ENCODE results near the gene B3GNT7.
"Not testable (repeated sequence)": the region's sequence is repeated elsewhere in the genome, so short reads cannot be mapped to it uniquely, and the experiment has no call there.

Gene B3GNT7

GRCh38 chr2:231399046-231399852 is 3.7 kb downstream of the B3GNT7 start:
- in situ Hi-C loops (cut with MboI; ENCODE audit: low sequenced_read_pairs, unreplicated experiment) = no loop called here
- peak; percentile 22 for DNase-seq (ENCODE audit: low spot score)
- TF ChIP-seq, protein P1, sequence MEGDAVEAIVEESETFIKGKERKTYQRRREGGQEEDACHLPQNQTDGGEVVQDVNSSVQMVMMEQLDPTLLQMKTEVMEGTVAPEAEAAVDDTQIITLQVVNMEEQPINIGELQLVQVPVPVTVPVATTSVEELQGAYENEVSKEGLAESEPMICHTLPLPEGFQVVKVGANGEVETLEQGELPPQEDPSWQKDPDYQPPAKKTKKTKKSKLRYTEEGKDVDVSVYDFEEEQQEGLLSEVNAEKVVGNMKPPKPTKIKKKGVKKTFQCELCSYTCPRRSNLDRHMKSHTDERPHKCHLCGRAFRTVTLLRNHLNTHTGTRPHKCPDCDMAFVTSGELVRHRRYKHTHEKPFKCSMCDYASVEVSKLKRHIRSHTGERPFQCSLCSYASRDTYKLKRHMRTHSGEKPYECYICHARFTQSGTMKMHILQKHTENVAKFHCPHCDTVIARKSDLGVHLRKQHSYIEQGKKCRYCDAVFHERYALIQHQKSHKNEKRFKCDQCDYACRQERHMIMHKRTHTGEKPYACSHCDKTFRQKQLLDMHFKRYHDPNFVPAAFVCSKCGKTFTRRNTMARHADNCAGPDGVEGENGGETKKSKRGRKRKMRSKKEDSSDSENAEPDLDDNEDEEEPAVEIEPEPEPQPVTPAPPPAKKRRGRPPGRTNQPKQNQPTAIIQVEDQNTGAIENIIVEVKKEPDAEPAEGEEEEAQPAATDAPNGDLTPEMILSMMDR (IDR thresholded peaks at IDR 0.05; ENCODE audit: borderline replicate concordance, control extremely low read depth, extremely low read depth, insufficient read depth, missing control alignments) = no peak

DNA sequence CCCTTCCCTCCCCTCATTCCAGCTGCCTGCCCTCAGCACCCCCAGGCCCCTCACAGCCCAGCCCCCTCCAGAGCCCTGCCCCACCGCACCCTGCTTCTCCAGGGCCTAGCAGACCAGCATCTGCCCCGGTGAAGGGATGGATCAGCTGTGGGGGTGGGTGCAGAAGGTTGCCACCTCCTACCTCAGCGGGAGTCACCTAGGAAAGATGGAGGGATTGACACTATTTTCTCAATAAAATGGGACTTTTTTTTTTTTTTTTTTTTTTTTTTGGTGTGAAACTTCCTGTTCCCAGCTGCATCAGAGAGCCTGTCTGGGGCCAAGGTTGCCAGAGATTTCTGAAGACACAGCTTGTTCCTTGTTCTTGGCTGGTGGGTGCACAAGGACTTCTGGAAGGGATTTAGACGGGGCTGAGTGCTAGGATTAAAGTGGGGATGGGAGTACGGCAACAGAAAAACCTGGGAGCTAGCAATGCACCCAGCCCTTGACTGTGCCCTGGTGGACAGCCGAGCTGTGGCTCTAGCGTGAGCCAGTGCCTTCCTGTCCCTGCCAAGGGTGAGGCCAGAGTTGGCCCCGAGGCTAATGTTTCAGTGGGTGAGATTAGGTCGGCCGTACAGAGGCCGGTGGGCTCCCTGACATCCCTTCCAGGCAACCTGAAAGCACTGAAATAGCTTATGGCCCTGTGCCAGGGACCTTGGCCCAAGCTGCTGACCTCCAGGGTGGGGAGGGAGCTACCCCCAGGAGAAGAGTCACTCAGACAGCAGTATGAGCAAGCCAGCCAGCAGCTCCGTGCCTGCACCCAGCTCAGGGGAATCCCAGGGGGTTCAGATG is 4.6 kb downstream of the B3GNT7 start:
- TF ChIP-seq, protein P1 (IDR thresholded peaks at IDR 0.05; ENCODE audit: borderline replicate concordance, control extremely low read depth, extremely low read depth, insufficient read depth, missing control alignments) = no peak
- in situ Hi-C loops (cut with MboI; ENCODE audit: low sequenced_read_pairs, unreplicated experiment) = loop anchor here (10.0 kb wide), 1 partner anchor 175 kb away; no protein-coding TSS in a partner anchor
- peak; percentile 38 for DNase-seq (ENCODE audit: low spot score)

- in situ Hi-C loops (cut with MboI; ENCODE audit: low sequenced_read_pairs, unreplicated experiment) = loop anchor here (10.0 kb wide), 1 partner anchor 176 kb away; no protein-coding TSS in a partner anchor
Observed at GRCh38 chr2:231400681-231401080, 5.2 kb downstream of the B3GNT7 start.

DNA sequence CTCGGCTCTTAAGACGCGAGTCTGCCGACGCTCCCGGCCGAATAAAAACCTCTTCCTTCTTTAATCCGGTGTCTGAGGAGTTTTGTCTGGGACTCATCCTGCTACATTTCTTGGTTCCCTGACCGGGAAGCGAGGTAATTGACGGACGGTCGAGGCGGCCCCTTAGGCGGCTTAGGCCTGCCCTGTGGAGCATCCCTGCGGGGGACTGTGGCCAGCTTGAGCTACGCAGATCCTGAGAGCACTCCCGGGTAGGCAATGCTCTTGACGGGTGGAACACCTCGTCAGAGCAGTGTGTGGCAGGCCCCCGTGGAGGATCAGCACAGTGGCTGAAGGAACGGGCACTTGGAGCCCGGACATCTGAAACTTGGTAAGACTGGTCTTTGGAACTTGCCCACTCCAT is 5.6 kb downstream of the B3GNT7 start:
- DNase-seq (ENCODE audit: low spot score) = not testable (repeated sequence)
- in situ Hi-C loops (cut with MboI; ENCODE audit: low sequenced_read_pairs, unreplicated experiment) = loop anchor here (10.0 kb wide), 1 partner anchor 176 kb away; no protein-coding TSS in a partner anchor

More at GRCh38 chr2:231400681-231401080, 5.2 kb downstream of the B3GNT7 start:
- not testable (repeated sequence) for DNase-seq (ENCODE audit: low spot score)

- in situ Hi-C loops (cut with MboI; ENCODE audit: low sequenced_read_pairs, unreplicated experiment) = loop anchor here (10.0 kb wide), 1 partner anchor 179 kb away; no protein-coding TSS in a partner anchor
- DNase-seq (ENCODE audit: low spot score) = not testable (repeated sequence)
Observed at GRCh38 chr2:231403421-231404182, 8.1 kb downstream of the B3GNT7 start.

GRCh38 chr2:231404183-231404578 is 8.7 kb downstream of the B3GNT7 start:
- not testable (repeated sequence) for DNase-seq (ENCODE audit: low spot score)
- in situ Hi-C loops (cut with MboI; ENCODE audit: low sequenced_read_pairs, unreplicated experiment) = loop anchor here (10.0 kb wide), 1 partner anchor 179 kb away; no protein-coding TSS in a partner anchor

- TF ChIP-seq, protein P1 (IDR thresholded peaks at IDR 0.05; ENCODE audit: borderline replicate concordance, control extremely low read depth, extremely low read depth, insufficient read depth, missing control alignments) = peak; percentile 13
- DNase-seq (ENCODE audit: low spot score) = not testable (repeated sequence)
- in situ Hi-C loops (cut with MboI; ENCODE audit: low sequenced_read_pairs, unreplicated experiment) = loop anchor here (10.0 kb wide), 1 partner anchor 181 kb away; no protein-coding TSS in a partner anchor
Observed at GRCh38 chr2:231405601-231406367, 10.3 kb downstream of the B3GNT7 start.

DNA sequence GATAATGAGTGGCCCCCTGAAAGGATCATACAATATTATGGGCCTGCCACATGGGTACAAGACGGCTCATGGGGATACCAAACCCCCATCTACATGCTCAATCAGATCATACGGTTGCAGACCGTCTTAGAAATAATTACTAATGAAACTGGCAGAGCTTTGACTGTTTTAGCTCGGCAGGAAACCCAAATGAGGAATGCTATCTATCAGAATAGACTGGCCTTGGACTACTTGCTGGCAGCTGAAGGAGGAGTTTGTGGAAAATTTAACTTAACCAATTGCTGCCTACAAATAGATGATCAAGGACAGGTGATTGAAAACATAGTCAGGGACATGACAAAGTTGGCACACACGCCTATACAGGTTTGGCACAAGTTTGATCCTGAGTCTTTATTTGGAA is 12.2 kb downstream of the B3GNT7 start:
- DNase-seq (ENCODE audit: low spot score) = not testable (repeated sequence)
- in situ Hi-C loops (cut with MboI; ENCODE audit: low sequenced_read_pairs, unreplicated experiment) = loop anchor here (10.0 kb wide), 1 partner anchor 183 kb away; no protein-coding TSS in a partner anchor

DNA sequence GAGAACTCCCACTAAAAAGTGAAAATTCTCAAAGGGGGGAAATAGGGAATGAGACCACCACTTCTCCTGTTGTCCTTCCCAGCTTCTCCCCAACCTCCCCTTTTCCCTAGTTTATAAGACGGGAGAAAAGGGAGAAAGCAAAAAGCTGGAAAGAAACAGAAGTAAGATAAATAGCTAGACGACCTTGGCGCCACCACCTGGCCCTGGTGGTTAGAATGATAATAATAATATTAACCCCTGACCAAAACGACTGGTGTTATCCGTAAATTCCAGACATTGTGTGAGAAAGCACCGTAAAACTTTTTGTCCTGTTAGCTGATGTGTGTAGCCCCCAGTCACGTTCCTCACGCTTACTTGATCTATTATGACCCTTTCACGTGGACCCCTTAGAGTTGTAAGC is 12.8 kb downstream of the B3GNT7 start:
- DNase-seq (ENCODE audit: low spot score) = not testable (repeated sequence)
- in situ Hi-C loops (cut with MboI; ENCODE audit: low sequenced_read_pairs, unreplicated experiment) = loop anchor here (10.0 kb wide), 1 partner anchor 184 kb away; no protein-coding TSS in a partner anchor
